IMR-90 (cell line): ENCODE results near the gene CNTN4. TPM values are rescaled to one million over a fixed set of nuclear protein-coding genes. Genes with fewer than 3 reads are reported as not detected.

Source experiments
- ATAC-seq: fragments of 200-7000 bp; cut with Tn5 transposase; 2 replicates; pipeline ENCODE4 v1.9.1; 2020; ENCODE audit warnings: low read depth, mild to moderate bottlenecking, moderate library complexity
- BruUV-seq: library from RNA; stranded (reverse); fragments of 400-500 nt; replicated peaks from 2 replicates; lab custom pipeline; 2021; lab: Mats Ljungman, UMichigan
- CTCF ChIA-PET: fragments of 300-600 bp; formaldehyde crosslinking; extraction: SDS; loops from one replicate; lab custom pipeline; 2021; ENCODE audit warnings: antibody characterized with exemption; lab: Yijun Ruan, JAX
- POLR2A ChIA-PET: fragments of 300-600 bp; sonication (Branson Sonifier 250); formaldehyde crosslinking; loops from one replicate; lab custom pipeline; 2022; ENCODE audit warnings: antibody characterized with exemption; ENCODE audit not compliant: unreplicated experiment; lab: Charles Lee
- DNase-seq: peaks from one replicate; pipeline ENCODE4 v3.0.0; 2013
- H2AFZ ChIP-seq: replicated peaks from 2 replicates; pipeline ENCODE3; 2013; ENCODE audit warnings: low read length, mild to moderate bottlenecking; ENCODE audit not compliant: poor library complexity
- H2AK5ac ChIP-seq: 2 replicates; pipeline ENCODE4 v1.6.1; 2013; ENCODE audit warnings: low read depth, low read length, inconsistent platforms
- H2AK9ac ChIP-seq: replicated peaks from 2 replicates; pipeline ENCODE3; 2013; ENCODE audit warnings: mild to moderate bottlenecking, low read depth, low read length, moderate library complexity; ENCODE audit not compliant: poor library complexity
- H2BK120ac ChIP-seq: 2 replicates; pipeline ENCODE4 v1.6.1; 2013; ENCODE audit warnings: low read depth, low read length, inconsistent platforms
- H2BK15ac ChIP-seq: 3 replicates; pipeline ENCODE4 v1.6.1; 2013; ENCODE audit warnings: low read depth, low read length, inconsistent platforms
- H2BK20ac ChIP-seq: 2 replicates; pipeline ENCODE4 v1.6.1; 2013; ENCODE audit warnings: low read depth, mild to moderate bottlenecking, inconsistent platforms, low read length, moderate library complexity
- H2BK5ac ChIP-seq: 2 replicates; pipeline ENCODE4 v1.6.1; 2013; ENCODE audit warnings: mild to moderate bottlenecking, low read depth, low read length, inconsistent platforms; ENCODE audit not compliant: poor library complexity, severe bottlenecking
- H3K14ac ChIP-seq: replicated peaks from 2 replicates; pipeline ENCODE4 v1.6.1; 2013; ENCODE audit warnings: low read depth, low read length, inconsistent platforms
- H3K18ac ChIP-seq: 2 replicates; pipeline ENCODE4 v1.6.1; 2013; ENCODE audit warnings: low read depth, low read length, control low read depth
- H3K23ac ChIP-seq: 2 replicates; pipeline ENCODE4 v1.6.1; 2013; ENCODE audit warnings: low read depth, low read length, inconsistent platforms
- H3K27ac ChIP-seq: 2 replicates; pipeline ENCODE4 v1.5.1; 2013; ENCODE audit warnings: mild to moderate bottlenecking, control low read depth, low read length; ENCODE audit not compliant: insufficient read depth
- H3K27me3 ChIP-seq: 2 replicates; pipeline ENCODE4 v1.6.1; 2013; ENCODE audit warnings: low read length; ENCODE audit not compliant: control insufficient read depth, insufficient read depth
- H3K36me3 ChIP-seq: 2 replicates; pipeline ENCODE4 v1.6.1; 2013; ENCODE audit warnings: low read length, mixed read lengths; ENCODE audit not compliant: control insufficient read depth, insufficient read depth
- H3K4ac ChIP-seq: 2 replicates; pipeline ENCODE4 v1.6.1; 2013; ENCODE audit warnings: low read depth, low read length, inconsistent platforms
- H3K4me1 ChIP-seq: 2 replicates; pipeline ENCODE4 v1.6.1; 2013; ENCODE audit warnings: low read length, mixed read lengths; ENCODE audit not compliant: control insufficient read depth, insufficient read depth
- H3K4me2 ChIP-seq: 2 replicates; pipeline ENCODE4 v1.6.1; 2013; ENCODE audit warnings: low read depth, mild to moderate bottlenecking, control low read depth, low read length, moderate library complexity
- H3K4me3 ChIP-seq: 2 replicates; pipeline ENCODE4 v1.5.1; 2013; ENCODE audit warnings: low read depth, mild to moderate bottlenecking, control low read depth, low read length, moderate library complexity; ENCODE audit not compliant: insufficient read depth
- H3K56ac ChIP-seq: 2 replicates; pipeline ENCODE4 v1.6.1; 2013; ENCODE audit warnings: low read length, inconsistent platforms; ENCODE audit not compliant: insufficient read depth; ENCODE audit errors: extremely low read depth
- H3K79me1 ChIP-seq, 2 experiments: 2 replicates each; pipeline ENCODE4 v1.6.1; 2013; ENCODE audit warnings: low read length in 2 of 2, inconsistent platforms in 1 of 2, low read depth in 1 of 2
- H3K9ac ChIP-seq: 2 replicates; pipeline ENCODE4 v1.6.1; 2013; ENCODE audit warnings: low read depth, low read length, control low read depth
- H3K9me1 ChIP-seq: 2 replicates; pipeline ENCODE4 v1.6.1; 2013; ENCODE audit warnings: low read length, inconsistent platforms; ENCODE audit not compliant: insufficient read depth
- H3K9me3 ChIP-seq: 2 replicates; pipeline ENCODE4 v1.6.1; 2013; ENCODE audit warnings: low read length; ENCODE audit not compliant: control insufficient read depth, insufficient read depth
- H4K20me1 ChIP-seq: 2 replicates; pipeline ENCODE4 v1.6.1; 2013; ENCODE audit warnings: low read length, inconsistent platforms; ENCODE audit not compliant: insufficient read depth
- H4K5ac ChIP-seq: 2 replicates; pipeline ENCODE4 v1.6.1; 2013; ENCODE audit warnings: mild to moderate bottlenecking, low read depth, low read length, control low read depth
- H4K8ac ChIP-seq, 2 experiments: 2 replicates each; pipeline ENCODE4 v1.6.1; 2013; ENCODE audit warnings: low read depth in 2 of 2, low read length in 2 of 2, control low read depth in 1 of 2, inconsistent platforms in 1 of 2
- H4K91ac ChIP-seq: 2 replicates; pipeline ENCODE4 v1.6.1; 2013; ENCODE audit warnings: low read depth, low read length, inconsistent platforms; ENCODE audit not compliant: insufficient read depth
- BHLHE40 ChIP-seq: fragments of 150-350 bp; IDR thresholded peaks from 2 replicates; pipeline ENCODE4 v1.6.1; 2016; ENCODE audit warnings: mild to moderate bottlenecking, low read depth, low read length
- CEBPB ChIP-seq: IDR thresholded peaks from 2 replicates; pipeline ENCODE4 v1.6.1; 2012; ENCODE audit warnings: low read depth, low read length, improper control_type of control experiment
- CHD1 ChIP-seq: IDR thresholded peaks from 2 replicates; pipeline ENCODE4 v1.6.1; 2012; ENCODE audit warnings: low read depth, low read length, improper control_type of control experiment
- CTCF ChIP-seq: conservative IDR thresholded peaks from 2 replicates; pipeline ENCODE4 v1.5.1; 2012; ENCODE audit warnings: mild to moderate bottlenecking, low read depth, low read length, improper control_type of control experiment
- ELK1 ChIP-seq: fragments of 150-350 bp; IDR thresholded peaks from 2 replicates; pipeline ENCODE4 v1.6.1; 2016; ENCODE audit warnings: low read depth, mild to moderate bottlenecking, low read length, moderate library complexity, borderline replicate concordance
- FOS ChIP-seq: fragments of 150-350 bp; IDR thresholded peaks from 2 replicates; pipeline ENCODE4 v1.6.1; 2016; ENCODE audit warnings: low read depth, low read length
- MAFK ChIP-seq: IDR thresholded peaks from 2 replicates; pipeline ENCODE4 v1.6.1; 2012; ENCODE audit warnings: low read depth, low read length, improper control_type of control experiment
- MAZ ChIP-seq: IDR thresholded peaks from 2 replicates; pipeline ENCODE4 v1.6.1; 2012; ENCODE audit warnings: low read depth, mild to moderate bottlenecking, low read length, improper control_type of control experiment, moderate library complexity, borderline replicate concordance
- MXI1 ChIP-seq: IDR thresholded peaks from 2 replicates; pipeline ENCODE4 v1.6.1; 2012; ENCODE audit warnings: low read depth, mild to moderate bottlenecking, low read length, moderate library complexity, borderline replicate concordance
- NFE2L2 ChIP-seq: fragments of 150-350 bp; IDR thresholded peaks from 2 replicates; pipeline ENCODE4 v1.6.1; 2016; ENCODE audit warnings: low read depth, mild to moderate bottlenecking, low read length
- POLR2A ChIP-seq: IDR thresholded peaks from 2 replicates; pipeline ENCODE4 v1.6.1; 2012; ENCODE audit warnings: mild to moderate bottlenecking, low read depth, low read length
- RAD21 ChIP-seq: IDR thresholded peaks from 2 replicates; pipeline ENCODE4 v1.6.1; 2012; ENCODE audit warnings: low read length, improper control_type of control experiment
- RCOR1 ChIP-seq: IDR thresholded peaks from 2 replicates; pipeline ENCODE4 v1.6.1; 2012; ENCODE audit warnings: mild to moderate bottlenecking, low read length, improper control_type of control experiment; ENCODE audit not compliant: insufficient replicate concordance
- RFX5 ChIP-seq: IDR thresholded peaks from 2 replicates; pipeline ENCODE4 v1.8.0; 2012; ENCODE audit warnings: low read depth, mild to moderate bottlenecking, low read length, moderate library complexity
- SMC3 ChIP-seq: fragments of 150-350 bp; IDR thresholded peaks from 2 replicates; pipeline ENCODE4 v1.6.1; 2016; ENCODE audit warnings: low read depth, mild to moderate bottlenecking, antibody characterized with exemption, low read length, moderate library complexity
- USF2 ChIP-seq: fragments of 150-350 bp; IDR thresholded peaks from 2 replicates; pipeline ENCODE4 v1.6.1; 2017; ENCODE audit warnings: mild to moderate bottlenecking, antibody characterized with exemption, low read length, low read depth
- WGBS, 2 experiments: methylation state at CpG; one replicate each; pipeline versions ENCODE4 v1.1.5 to v1.1.7; 2013; ENCODE audit warnings: missing lambda C conversion rate in 2 of 2; ENCODE audit not compliant: insufficient read length in 1 of 2; ENCODE audit errors: extremely low coverage in 2 of 2; 5-methylcytosine and 5-hydroxymethylcytosine counted together
- dilution Hi-C: fragments of 300-500 bp; cut with HindIII; formaldehyde crosslinking; loops from one replicate; pipeline ENCODE4 v1.14.3; 2018; ENCODE audit warnings: low sequenced_read_pairs; ENCODE audit not compliant: unreplicated experiment
- in situ Hi-C: fragments of 300-500 bp; cut with MboI; formaldehyde crosslinking; loops from 3 replicates; pipeline ENCODE4 v1.14.3; 2019; ENCODE audit warnings: low sequenced_read_pairs, inconsistent platforms, mixed read lengths
- intact Hi-C: fragments of 100-400 bp; cut with micrococcal nuclease; formaldehyde crosslinking; loops from 2 replicates; pipeline ENCODE4 v1.10.0; 2022
- polyA plus RNA-seq, 3 experiments: library from polyadenylated mRNA; depleted of rRNA; stranded (reverse); fragments of >200 nt; gene quantifications; 2 replicates each; pipeline ENCODE4 v1.2.3, GENCODE V29; 2012; ENCODE audit warnings: low replicate concordance in 1 of 3
- total RNA-seq: library from RNA; depleted of rRNA; stranded (reverse); fragments of >200 nt; gene quantifications from 2 replicates; pipeline ENCODE4 v1.2.3, GENCODE V29; 2012

Gene CNTN4
- total and polyA plus RNA-seq, 2 of the 4 experiments (the other 2 are of a cell fraction): under 0.01 TPM; not detected in 1

- H3K36me3 ChIP-seq: no peaks in the 10 kb centered on the region
- no peak overlapping the region for H3K4me2 ChIP-seq
- H2BK15ac ChIP-seq: no peak overlapping the region
- no peaks in the 10 kb centered on the region for H3K79me1 ChIP-seq
- no peak overlapping the region for H3K14ac ChIP-seq
- DNase-seq (no peak), ATAC-seq (no peak)
- no TSS peak for BruUV-seq
- H4K91ac ChIP-seq: no peak overlapping the region
- H3K27me3 ChIP-seq: no peaks in the 10 kb centered on the region
- in situ Hi-C loops (no loop called here), dilution Hi-C loops (no loop called here), intact Hi-C loops (no loop called here)
- CTCF ChIA-PET: no interaction called here
- no peak overlapping the region for H3K9ac ChIP-seq
- no peak overlapping the region for H3K4ac ChIP-seq
- H2AFZ ChIP-seq: no peak overlapping the region
- no peaks in the 10 kb centered on the region for H4K20me1 ChIP-seq
- H3K9me1 ChIP-seq: no peaks in the 10 kb centered on the region
- H3K56ac ChIP-seq: no peak overlapping the region
- no peak overlapping the region for H3K23ac ChIP-seq
- H3K27ac ChIP-seq: no peak overlapping the region
- H2BK120ac ChIP-seq: no peak overlapping the region
- POLR2A ChIA-PET: no interaction called here
- no peak overlapping the region for H3K18ac ChIP-seq
- H2BK20ac ChIP-seq: no peak overlapping the region
- H4K5ac ChIP-seq: no peak overlapping the region
- TF ChIP-seq MXI1 (no peak), ELK1 (no peak), RCOR1 (no peak), NFE2L2 (no peak), CEBPB (no peak), BHLHE40 (no peak), POLR2A (no peak), RFX5 (no peak), RAD21 (no peak), CTCF (no peak), FOS (no peak), SMC3 (no peak), MAZ (no peak), USF2 (no peak), MAFK (no peak), CHD1 (no peak)
- no peak overlapping the region for H2BK5ac ChIP-seq
- H4K8ac ChIP-seq: no peak overlapping the region
- peaks cover 9% of the 10 kb centered on the region for H3K9me3 ChIP-seq
- 0% methylated on average over 1 of the region's 1 CpG; no CpG with 5 or more reads in 1 of the 2 experiments for WGBS, 2 experiments
- H2AK5ac ChIP-seq: no peak overlapping the region
- no peaks in the 10 kb centered on the region for H3K4me1 ChIP-seq
- H2AK9ac ChIP-seq: no peak overlapping the region
- H3K4me3 ChIP-seq: no peak overlapping the region
Observed at GRCh38 chr3:2790266-2790815, 691.7 kb downstream of the CNTN4 start.
